ENCODE data around the gene NR4A1. TPM values are rescaled to one million over a fixed set of nuclear protein-coding genes. Genes with fewer than 3 reads are reported as not detected.

The NR4A1 gene
- polyA plus RNA-seq, 1 donor (not counting 4 experiments of a cell fraction or from before 2014, with no cell fraction given), result 3.9 TPM

- H3K9me1 ChIP-seq (ENCODE audit: control insufficient read depth, extremely low read depth, insufficient read depth, low read length), result no peaks in the 10 kb centered on the region
- H3K36me3 ChIP-seq (ENCODE audit: control insufficient read depth in 2 of 2, extremely low read depth in 1 of 2, insufficient read depth in 2 of 2, low read length in 2 of 2), result no peaks in the 10 kb centered on the region
- FAIRE-seq, result no peak
- no peaks in the 10 kb centered on the region for H3K79me2 ChIP-seq (ENCODE audit: control insufficient read depth, insufficient read depth, low read length)
- H3K9me3 ChIP-seq (ENCODE audit: control insufficient read depth, low read depth, low read length), result no peaks in the 10 kb centered on the region
- H4K20me1 ChIP-seq (ENCODE audit: control insufficient read depth, extremely low read depth, insufficient read depth, low read length), result no peaks in the 10 kb centered on the region
- dilution Hi-C loops (cut with MboI; ENCODE audit: extremely low pct_ligation_motif_present, low sequenced_read_pairs), result no loop called here
- no peak overlapping the region for H3K4me2 ChIP-seq (ENCODE audit: control insufficient read depth, extremely low read depth, insufficient read depth, low read depth, low read length)
- TF ChIP-seq CTCF (optimal IDR thresholded peaks at IDR 0.05 in 1 of 3, IDR thresholded peaks at IDR 0.05 in 1 of 3, conservative IDR thresholded peaks at IDR 0.05 in 1 of 3; ENCODE audit: extremely low read depth in 1 of 3, insufficient read depth in 2 of 3, low read length in 3 of 3), result no peak
- no peak for TF ChIP-seq EZH2 (IDR thresholded peaks at IDR 0.05; ENCODE audit: low read length)
- H3K27me3 ChIP-seq (ENCODE audit: control insufficient read depth, extremely low read depth, insufficient read depth, low read length), result no peaks in the 10 kb centered on the region
- H3K4me3 ChIP-seq (ENCODE audit: control insufficient read depth in 2 of 3, extremely low read depth in 1 of 3, insufficient read depth in 2 of 3, low read depth in 1 of 3, low read length in 3 of 3), result no peak overlapping the region
- H3K27ac ChIP-seq (ENCODE audit: control insufficient read depth, insufficient read depth, low read length), result no peak overlapping the region
- H3K4me1 ChIP-seq (ENCODE audit: control insufficient read depth, extremely low read depth, insufficient read depth, low read length), result peaks cover under 1% of the 10 kb centered on the region
- H3K9ac ChIP-seq (ENCODE audit: control insufficient read depth, extremely low read depth, insufficient read depth, low read length), result no peak overlapping the region
- DNase-seq (ENCODE audit: low read depth, low spot score), result no peak
- no peak overlapping the region for H2AFZ ChIP-seq (ENCODE audit: control insufficient read depth, low read length)
These were observed 6.7 kb downstream of the NR4A1 start for GRCh38 chr12:52057638-52058576.

- DNase-seq (ENCODE audit: low read depth, low spot score) (no peak), FAIRE-seq (no peak)
- H3K9me1 ChIP-seq (ENCODE audit: control insufficient read depth, extremely low read depth, insufficient read depth, low read length), result no peaks in the 10 kb centered on the region
- H4K20me1 ChIP-seq (ENCODE audit: control insufficient read depth, extremely low read depth, insufficient read depth, low read length), result no peaks in the 10 kb centered on the region
- dilution Hi-C loops (cut with MboI; ENCODE audit: extremely low pct_ligation_motif_present, low sequenced_read_pairs), result no loop called here
- no peaks in the 10 kb centered on the region for H3K4me1 ChIP-seq (ENCODE audit: control insufficient read depth, extremely low read depth, insufficient read depth, low read length)
- H3K27me3 ChIP-seq (ENCODE audit: control insufficient read depth, extremely low read depth, insufficient read depth, low read length), result no peaks in the 10 kb centered on the region
- no peak overlapping the region for H3K9ac ChIP-seq (ENCODE audit: control insufficient read depth, extremely low read depth, insufficient read depth, low read length)
- H3K9me3 ChIP-seq (ENCODE audit: control insufficient read depth, low read depth, low read length), result no peaks in the 10 kb centered on the region
- no peak overlapping the region for H3K4me2 ChIP-seq (ENCODE audit: control insufficient read depth, extremely low read depth, insufficient read depth, low read depth, low read length)
- H3K27ac ChIP-seq (ENCODE audit: control insufficient read depth, insufficient read depth, low read length), result no peak overlapping the region
- no peak overlapping the region for H3K4me3 ChIP-seq (ENCODE audit: control insufficient read depth in 2 of 3, extremely low read depth in 1 of 3, insufficient read depth in 2 of 3, low read depth in 1 of 3, low read length in 3 of 3)
- no peak overlapping the region for H2AFZ ChIP-seq (ENCODE audit: control insufficient read depth, low read length)
- no peaks in the 10 kb centered on the region for H3K36me3 ChIP-seq (ENCODE audit: control insufficient read depth in 2 of 2, extremely low read depth in 1 of 2, insufficient read depth in 2 of 2, low read length in 2 of 2)
- no peak for TF ChIP-seq EZH2 (IDR thresholded peaks at IDR 0.05; ENCODE audit: low read length)
- no peak for TF ChIP-seq CTCF (optimal IDR thresholded peaks at IDR 0.05 in 1 of 3, IDR thresholded peaks at IDR 0.05 in 1 of 3, conservative IDR thresholded peaks at IDR 0.05 in 1 of 3; ENCODE audit: extremely low read depth in 1 of 3, insufficient read depth in 2 of 3, low read length in 3 of 3)
- no peaks in the 10 kb centered on the region for H3K79me2 ChIP-seq (ENCODE audit: control insufficient read depth, insufficient read depth, low read length)
These were observed 7.6 kb downstream of the NR4A1 start for GRCh38 chr12:52058631-52059361.

Measured in keratinocyte (primary cell).